ENCODE data around the gene DUSP28. TPM values are rescaled to one million over a fixed set of nuclear protein-coding genes. Genes with fewer than 3 reads are reported as not detected.

DUSP28 gene, protein sequence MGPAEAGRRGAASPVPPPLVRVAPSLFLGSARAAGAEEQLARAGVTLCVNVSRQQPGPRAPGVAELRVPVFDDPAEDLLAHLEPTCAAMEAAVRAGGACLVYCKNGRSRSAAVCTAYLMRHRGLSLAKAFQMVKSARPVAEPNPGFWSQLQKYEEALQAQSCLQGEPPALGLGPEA
- 2.8 TPM for total RNA-seq (ENCODE audit: unreplicated experiment)
- long read RNA-seq = 0 reads

- peaks cover 10% of the 10 kb centered on the region for H3K27me3 Mint-ChIP-seq (ENCODE audit: unreplicated experiment)
- H3K4me3 Mint-ChIP-seq (ENCODE audit: unreplicated experiment) = peak within 1 kb of the TSS; percentile 90
- peaks cover 7% of the 10 kb centered on the region for H3K4me1 Mint-ChIP-seq (ENCODE audit: low read depth, unreplicated experiment)
- TF ChIP-seq, protein P1, sequence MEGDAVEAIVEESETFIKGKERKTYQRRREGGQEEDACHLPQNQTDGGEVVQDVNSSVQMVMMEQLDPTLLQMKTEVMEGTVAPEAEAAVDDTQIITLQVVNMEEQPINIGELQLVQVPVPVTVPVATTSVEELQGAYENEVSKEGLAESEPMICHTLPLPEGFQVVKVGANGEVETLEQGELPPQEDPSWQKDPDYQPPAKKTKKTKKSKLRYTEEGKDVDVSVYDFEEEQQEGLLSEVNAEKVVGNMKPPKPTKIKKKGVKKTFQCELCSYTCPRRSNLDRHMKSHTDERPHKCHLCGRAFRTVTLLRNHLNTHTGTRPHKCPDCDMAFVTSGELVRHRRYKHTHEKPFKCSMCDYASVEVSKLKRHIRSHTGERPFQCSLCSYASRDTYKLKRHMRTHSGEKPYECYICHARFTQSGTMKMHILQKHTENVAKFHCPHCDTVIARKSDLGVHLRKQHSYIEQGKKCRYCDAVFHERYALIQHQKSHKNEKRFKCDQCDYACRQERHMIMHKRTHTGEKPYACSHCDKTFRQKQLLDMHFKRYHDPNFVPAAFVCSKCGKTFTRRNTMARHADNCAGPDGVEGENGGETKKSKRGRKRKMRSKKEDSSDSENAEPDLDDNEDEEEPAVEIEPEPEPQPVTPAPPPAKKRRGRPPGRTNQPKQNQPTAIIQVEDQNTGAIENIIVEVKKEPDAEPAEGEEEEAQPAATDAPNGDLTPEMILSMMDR (IDR thresholded peaks at IDR 0.05; ENCODE audit: partially characterized antibody, unreplicated experiment) = no peak
- H3K27ac Mint-ChIP-seq (ENCODE audit: unreplicated experiment) = peak within 1 kb of the TSS; percentile 77
- peaks cover 9% of the 10 kb centered on the region for H3K36me3 Mint-ChIP-seq (ENCODE audit: unreplicated experiment)
- peaks cover 14% of the 10 kb centered on the region for H3K9me3 Mint-ChIP-seq (ENCODE audit: unreplicated experiment)
- peak; percentile 90 for DNase-seq
Measured at GRCh38 chr2:240560084-240560479, at the start of gene DUSP28. TSS of gene DUSP28 (plus strand) at chr2:240560357. CDS start at chr2:240560685, 328 bp downstream.

- H3K36me3 Mint-ChIP-seq (ENCODE audit: unreplicated experiment) = no peaks in the 10 kb centered on the region
- no peak overlapping the region for H3K27ac Mint-ChIP-seq (ENCODE audit: unreplicated experiment)
- DNase-seq = no peak
- H3K4me3 Mint-ChIP-seq (ENCODE audit: unreplicated experiment) = no peak overlapping the region
- H3K27me3 Mint-ChIP-seq (ENCODE audit: unreplicated experiment) = peaks cover 10% of the 10 kb centered on the region
- TF ChIP-seq, protein P1 (IDR thresholded peaks at IDR 0.05; ENCODE audit: partially characterized antibody, unreplicated experiment) = no peak
- peaks cover 2% of the 10 kb centered on the region for H3K9me3 Mint-ChIP-seq (ENCODE audit: unreplicated experiment)
- no peaks in the 10 kb centered on the region for H3K4me1 Mint-ChIP-seq (ENCODE audit: low read depth, unreplicated experiment)
Measured at GRCh38 chr2:240510513-240511210, 49.5 kb upstream of the DUSP28 start.

GRCh38 chr2:240511351-240512108 lies 48.6 kb upstream of the DUSP28 start:
- H3K27ac Mint-ChIP-seq (ENCODE audit: unreplicated experiment) = no peak overlapping the region
- H3K4me3 Mint-ChIP-seq (ENCODE audit: unreplicated experiment) = no peak overlapping the region
- peaks cover 10% of the 10 kb centered on the region for H3K27me3 Mint-ChIP-seq (ENCODE audit: unreplicated experiment)
- H3K9me3 Mint-ChIP-seq (ENCODE audit: unreplicated experiment) = peaks cover 1% of the 10 kb centered on the region
- TF ChIP-seq, protein P1 (IDR thresholded peaks at IDR 0.05; ENCODE audit: partially characterized antibody, unreplicated experiment) = no peak
- no peaks in the 10 kb centered on the region for H3K4me1 Mint-ChIP-seq (ENCODE audit: low read depth, unreplicated experiment)
- H3K36me3 Mint-ChIP-seq (ENCODE audit: unreplicated experiment) = no peaks in the 10 kb centered on the region
- no peak for DNase-seq

GRCh38 chr2:240512109-240512485 lies 48.1 kb upstream of the DUSP28 start:
- Mint-ChIP-seq H3K4me1 (ENCODE audit: low read depth, unreplicated experiment) (no peaks in the 10 kb centered on the region), H3K27ac (ENCODE audit: unreplicated experiment) (no peak overlapping the region), H3K27me3 (ENCODE audit: unreplicated experiment) (peaks cover 12% of the 10 kb centered on the region), H3K9me3 (ENCODE audit: unreplicated experiment) (peaks cover 1% of the 10 kb centered on the region), H3K4me3 (ENCODE audit: unreplicated experiment) (no peak overlapping the region), H3K36me3 (ENCODE audit: unreplicated experiment) (no peaks in the 10 kb centered on the region)
- TF ChIP-seq, protein P1 (IDR thresholded peaks at IDR 0.05; ENCODE audit: partially characterized antibody, unreplicated experiment) = no peak
- no peak for DNase-seq
